ENCODE data around the gene ZFAND6.

Gene ZFAND6

DNA sequence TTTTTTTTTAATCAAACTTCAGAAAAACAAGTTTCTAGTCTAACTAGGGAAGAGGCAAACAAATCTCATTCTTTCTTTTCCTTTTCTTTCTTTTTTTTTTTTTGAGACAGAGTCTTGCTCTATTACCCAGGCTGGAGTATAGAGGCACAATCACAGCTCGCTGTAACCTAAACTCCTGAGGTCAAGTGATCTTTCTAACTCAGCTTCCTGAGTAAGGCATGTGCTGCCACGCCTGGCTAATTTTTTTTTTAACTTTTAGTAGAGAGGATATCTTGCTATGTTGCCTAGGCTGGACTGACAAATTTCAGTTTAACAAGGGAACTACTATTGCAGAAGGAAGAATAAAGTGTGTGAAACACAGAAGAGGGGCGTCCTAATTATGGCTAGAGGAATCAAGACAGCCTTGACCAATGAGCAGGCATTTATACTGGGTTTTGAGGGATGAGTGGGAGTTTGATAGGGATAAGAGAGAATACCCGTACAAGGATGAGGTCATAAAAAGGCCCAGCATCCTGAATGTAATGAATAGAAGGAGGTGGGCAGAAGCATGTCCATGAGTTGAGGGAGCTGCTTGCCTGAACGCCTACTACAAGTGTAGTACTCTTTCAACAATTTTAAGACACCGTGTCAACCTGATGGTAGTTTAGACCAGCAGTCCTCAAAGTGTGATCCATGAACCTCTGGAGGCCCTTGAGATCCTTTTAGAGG is 6.7 kb upstream of the ZFAND6 start:
- DNase-seq, result no peak

DNA sequence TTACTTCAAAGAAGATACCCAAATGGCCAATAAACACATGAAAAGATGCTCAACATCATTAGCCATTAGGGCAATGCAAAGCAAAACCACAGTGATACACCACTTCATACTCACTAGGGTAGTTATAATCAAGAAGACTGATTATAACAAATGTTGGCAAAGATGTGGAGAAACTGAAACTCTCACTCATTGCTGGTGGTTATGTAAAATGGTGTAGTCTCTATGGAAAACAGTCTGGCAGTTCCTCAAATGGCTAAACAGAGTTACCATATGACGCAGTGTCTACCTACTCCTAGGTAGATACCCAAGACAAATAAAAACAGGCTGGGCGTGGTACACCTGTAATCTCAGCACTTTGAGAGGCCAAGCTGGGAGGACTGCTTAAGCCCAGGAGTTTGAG is 3.5 kb upstream of the ZFAND6 start:
- DNase-seq, result no peak

DNA sequence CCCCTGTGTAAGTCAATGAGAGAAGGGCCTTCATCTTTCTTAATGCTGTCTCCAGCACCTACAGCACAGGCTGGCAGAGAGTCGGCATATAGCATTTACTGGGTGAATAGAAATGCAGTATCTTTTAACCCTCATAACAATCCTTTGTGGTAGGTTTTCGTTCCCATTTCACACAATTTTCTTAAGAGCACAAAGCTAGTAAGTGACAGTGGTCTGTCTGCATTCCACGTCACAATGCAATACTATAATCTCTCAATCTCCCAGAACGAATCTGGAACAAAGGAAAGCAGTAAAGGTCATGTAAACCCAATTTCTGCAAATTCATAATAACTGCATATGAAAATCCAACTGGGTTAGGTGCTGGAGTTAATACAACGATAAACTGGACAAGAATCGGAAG is 1.4 kb upstream of the ZFAND6 start:
- DNase-seq, result no peak

- DNase-seq, result peak; percentile 39 to 71
These were observed 395 bp downstream of the ZFAND6 start for GRCh38 chr15:80059786-80060355.

DNA sequence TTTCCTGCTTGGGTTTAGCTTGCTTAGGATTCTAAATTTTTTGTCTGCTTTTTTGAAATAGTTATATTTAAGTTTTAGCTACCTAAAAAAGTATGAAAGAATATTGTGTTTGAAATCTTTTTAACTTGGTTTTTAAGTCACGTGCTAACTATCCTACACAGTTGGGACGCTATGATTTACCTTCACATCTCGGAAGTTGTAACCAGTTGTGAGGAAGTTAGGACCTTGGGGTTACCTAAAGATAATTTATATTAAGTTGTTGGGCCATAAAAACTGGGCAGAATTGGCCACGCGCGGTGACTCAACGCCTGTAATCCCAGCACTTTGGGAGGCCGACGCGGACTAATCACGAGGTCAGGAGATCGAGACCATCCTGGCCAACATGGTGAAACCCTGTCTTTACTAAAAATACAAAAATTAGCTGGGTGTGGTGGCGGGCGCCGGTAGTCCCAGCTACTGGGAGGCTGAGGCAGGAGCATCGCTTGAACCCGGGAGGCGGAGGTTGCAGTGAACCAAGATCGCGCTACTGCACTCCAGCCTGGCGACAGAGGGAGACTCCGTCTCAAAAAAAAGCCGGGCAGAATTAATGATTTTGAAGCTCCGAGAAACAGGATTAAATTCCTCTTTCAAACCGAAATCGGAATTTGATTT is 1.0 kb downstream of the ZFAND6 start:
- peak; percentile 7 to 24 for DNase-seq

- no peak for DNase-seq
These were observed 2.1 kb downstream of the ZFAND6 start for GRCh38 chr15:80061582-80061981.

DNA sequence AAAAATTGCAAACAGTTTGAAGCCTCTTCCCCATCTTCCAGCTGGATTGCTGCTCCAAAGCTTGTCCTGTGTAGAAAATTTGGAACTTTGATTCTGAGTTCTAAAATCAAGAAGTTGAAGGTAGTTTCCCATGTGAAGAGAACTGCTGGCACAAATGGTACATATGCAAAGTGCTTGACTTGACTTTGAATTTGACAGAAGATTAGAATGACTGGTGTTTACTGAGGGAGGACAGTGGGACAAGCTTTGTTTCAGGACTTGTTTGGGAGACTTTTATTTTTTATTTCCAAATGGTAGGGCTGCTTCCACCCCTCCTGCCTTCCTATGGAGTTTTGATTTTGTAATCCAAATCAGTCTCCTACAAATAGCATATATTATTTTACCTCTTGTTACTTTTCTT is 7.4 kb downstream of the ZFAND6 start:
- DNase-seq, result no peak

DNA sequence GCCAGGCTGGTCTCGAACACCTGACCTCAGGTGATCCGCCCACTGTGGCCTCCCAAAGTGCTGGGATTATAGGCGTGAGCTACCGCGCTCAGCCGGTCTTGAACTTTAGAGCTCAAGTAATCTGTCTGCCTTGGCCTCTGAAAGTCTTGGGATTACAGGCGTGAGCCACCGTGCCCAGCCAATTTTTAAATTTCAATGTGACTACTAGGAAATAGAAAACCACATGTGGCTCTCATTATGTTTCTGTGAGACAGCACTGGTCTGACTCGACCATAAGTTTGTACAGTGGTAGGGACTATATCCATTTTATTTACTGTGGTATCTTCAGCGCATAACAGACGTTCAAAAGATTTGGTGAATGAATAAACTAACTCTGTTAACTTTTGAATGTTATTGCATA is 9.1 kb downstream of the ZFAND6 start:
- no peak for DNase-seq

DNA sequence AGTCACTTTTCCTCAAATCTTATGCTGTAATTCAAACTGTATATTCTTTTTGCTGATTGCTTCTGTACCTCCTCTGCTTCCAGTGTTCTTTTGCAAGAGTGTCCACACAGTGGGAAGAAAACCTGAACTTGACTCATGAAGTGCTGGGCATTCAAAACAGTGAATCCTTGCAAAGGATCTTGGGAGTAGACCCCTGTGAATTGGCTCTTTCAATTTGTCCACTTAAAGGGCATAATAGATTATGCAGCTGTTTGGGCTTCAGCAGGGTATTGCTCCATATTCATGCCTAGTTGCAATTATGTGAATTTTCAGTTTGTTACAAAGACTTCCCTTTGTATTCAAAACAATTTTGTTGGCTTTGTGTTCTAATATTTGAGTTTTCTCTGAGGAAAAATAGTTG is 11.4 kb downstream of the ZFAND6 start:
- no peak for DNase-seq

DNA sequence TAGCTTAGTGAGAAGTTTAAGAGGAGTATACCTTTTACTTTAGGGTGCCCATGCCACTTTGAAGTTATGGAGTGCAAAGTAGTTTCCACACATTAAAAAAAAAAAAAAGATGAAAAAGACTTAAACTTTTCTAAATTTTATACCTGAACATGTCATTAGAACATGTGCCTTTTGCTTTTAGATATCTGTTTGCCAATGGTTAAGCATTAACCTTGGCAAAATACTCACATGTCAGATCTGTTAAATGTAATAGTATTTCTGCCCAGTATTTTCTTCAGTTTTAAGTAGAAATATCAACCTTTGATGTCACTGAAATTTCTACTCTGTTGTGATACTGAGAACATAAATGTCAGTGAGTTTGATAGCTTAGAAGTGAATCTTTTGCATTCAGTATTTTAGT is 12.2 kb downstream of the ZFAND6 start:
- DNase-seq, result no peak

DNA sequence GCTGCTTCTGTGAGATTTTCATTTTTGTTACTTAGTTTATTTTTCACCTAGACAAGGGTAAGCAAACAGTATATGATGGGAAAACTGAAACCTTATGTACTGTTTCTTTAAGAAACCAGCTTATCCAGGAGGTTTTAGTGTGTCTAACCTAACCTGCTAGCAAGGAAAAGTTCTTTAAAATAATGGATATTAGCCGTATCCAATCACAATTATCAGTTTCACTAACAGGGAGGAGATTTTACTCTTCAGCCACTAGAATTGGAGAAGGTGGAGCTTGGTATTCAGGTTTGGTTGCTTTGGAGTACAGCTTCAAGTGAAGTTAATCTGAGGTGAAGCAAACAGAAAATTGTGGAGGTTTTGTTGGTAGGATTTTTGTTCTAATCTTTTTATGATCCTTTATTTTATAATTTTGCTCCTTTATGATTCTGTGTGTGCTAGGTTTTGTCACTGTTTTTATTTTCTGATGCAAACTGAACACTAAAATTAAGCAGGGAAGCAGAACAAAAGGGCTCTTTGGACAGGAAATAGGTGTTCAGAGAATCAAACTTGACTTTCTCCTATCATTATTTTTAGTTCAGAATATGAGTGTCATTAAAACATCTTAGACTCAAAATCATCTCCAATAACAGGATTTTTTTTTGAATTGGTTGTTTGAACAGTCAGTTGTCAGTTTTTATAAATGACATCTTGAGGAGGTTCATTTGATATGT is 13.0 kb downstream of the ZFAND6 start:
- no peak for DNase-seq

DNA sequence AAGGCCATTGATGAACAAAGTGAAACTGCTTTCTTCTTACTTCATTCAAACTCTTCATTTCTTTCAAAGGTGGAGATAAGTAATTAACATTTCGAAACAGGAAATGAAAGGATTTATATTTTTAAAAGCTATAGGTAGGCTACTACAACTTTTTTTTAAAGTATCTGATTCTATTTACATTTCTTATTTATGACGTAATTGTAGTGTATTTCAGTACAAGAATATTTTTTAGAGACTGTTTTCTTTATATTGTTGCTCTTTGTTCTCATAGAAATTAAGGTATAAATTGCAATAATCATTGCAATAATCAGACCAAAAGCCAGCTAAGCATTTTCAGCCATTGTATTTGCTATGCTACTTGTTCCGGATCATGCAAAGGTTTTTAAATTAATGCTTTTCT is 13.7 kb downstream of the ZFAND6 start:
- no peak for DNase-seq

DNA sequence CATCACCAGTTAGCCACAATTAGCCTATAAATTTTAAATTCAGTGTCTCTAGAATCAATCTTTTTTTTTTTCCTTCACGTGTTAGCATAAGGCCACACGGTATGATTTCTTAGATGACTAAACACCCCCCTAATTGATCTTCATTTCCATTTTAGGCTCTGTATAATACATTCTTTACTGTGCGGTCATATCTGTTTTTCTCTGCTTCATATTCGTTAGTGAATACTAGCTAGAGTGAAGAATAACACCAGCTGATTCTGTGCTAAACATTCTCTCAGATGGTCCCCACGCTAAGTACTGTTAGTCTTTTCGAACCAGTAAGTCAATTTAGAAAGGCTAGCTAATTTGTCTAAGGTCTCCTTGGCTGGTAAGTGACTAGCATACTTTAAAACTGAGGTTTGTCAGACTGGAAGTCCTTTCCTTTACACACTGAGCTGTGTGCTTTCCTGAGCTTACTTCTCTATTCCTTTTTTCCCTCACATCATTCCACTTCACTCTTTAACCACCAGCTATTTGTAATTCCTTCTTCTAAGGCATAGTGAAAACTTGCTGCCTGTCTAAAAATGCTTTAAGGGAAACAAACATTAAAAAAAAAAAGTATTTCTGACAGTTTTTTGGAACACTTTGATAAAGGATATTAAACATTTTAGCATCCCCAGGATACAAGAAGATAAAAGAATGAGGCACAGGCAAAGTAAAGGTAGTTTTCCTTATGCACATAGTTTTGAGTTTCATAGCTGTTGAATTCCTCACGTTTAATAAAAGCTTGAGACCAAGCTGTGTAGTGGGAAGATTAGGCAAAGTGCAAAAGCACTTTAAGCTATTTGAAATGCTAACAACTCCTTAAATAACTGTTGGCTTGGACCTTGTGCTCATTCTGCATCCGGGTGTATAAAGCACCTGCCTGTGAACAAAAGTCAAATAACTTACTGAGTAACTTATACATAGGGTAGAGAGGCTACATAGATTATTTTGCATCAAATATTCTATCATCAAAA is 17.1 kb downstream of the ZFAND6 start:
- no peak for DNase-seq

DNA sequence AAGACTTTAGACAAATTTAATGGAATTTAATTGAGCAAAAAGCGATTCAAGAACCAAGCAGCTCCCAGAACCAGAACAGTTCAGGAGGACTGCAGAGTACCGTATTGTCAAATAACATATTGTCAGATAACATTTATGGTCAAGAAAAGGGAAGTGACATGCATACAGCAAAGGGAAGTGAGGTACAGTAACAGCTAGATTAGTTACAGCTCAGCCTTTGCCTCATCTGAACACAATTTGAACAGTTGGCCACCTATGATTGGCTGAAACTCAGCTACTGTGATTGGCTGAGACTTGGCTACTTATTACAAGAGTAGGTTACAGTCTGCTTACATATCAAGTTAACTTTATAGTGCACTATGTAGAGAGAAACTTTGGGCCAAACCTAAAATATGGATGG is 21.9 kb downstream of the ZFAND6 start:
- no peak for DNase-seq

DNA sequence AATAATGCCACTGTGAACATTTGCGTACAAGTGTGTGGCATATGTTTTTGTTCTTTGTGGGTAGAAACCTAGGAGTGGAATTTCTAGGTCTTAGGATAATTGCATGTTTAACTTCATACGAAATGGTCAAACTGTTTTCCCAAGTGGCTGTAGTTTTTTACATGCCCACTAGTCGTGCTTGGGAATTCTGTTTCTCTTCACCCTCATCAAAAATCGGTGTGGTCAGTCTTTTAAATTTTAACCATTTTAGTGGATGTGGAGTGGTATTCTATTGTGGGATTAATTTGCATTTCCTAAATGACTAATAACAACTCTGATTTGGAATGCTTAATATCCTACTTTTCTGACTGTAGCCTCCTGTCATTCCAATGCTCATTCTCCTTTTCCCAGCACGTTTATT is 27.6 kb downstream of the ZFAND6 start:
- DNase-seq, result no peak

DNA sequence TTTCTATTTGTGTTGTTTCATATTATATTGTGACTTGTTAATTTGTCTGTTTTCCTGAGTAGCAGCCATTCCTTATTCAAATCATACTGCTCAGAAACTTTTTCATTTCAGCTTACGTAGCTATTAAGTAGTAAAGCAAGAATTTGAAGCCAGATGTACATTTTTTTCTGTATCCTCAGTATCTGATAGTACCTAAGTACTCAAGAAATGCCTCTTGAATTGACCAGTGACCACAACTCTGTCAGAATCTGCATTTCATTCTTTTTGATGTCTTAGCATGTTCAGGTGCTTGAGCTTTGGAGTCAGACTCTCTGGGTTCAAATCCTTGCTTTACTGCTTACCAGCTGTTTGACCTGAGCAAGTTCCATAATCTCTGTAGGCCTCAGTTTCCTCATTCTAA is 30.6 kb downstream of the ZFAND6 start:
- no peak for DNase-seq

- no peak for DNase-seq
These were observed 31.5 kb downstream of the ZFAND6 start for GRCh38 chr15:80090879-80091503.

GRCh38 chr15:80093854-80094418 is 34.5 kb downstream of the ZFAND6 start:
- DNase-seq, result peak in 1 of 2 donors; percentile 7

- DNase-seq, result no peak
These were observed 36.0 kb downstream of the ZFAND6 start for GRCh38 chr15:80095511-80095910.

GRCh38 chr15:80095969-80096368 is 36.5 kb downstream of the ZFAND6 start:
- no peak for DNase-seq

DNA sequence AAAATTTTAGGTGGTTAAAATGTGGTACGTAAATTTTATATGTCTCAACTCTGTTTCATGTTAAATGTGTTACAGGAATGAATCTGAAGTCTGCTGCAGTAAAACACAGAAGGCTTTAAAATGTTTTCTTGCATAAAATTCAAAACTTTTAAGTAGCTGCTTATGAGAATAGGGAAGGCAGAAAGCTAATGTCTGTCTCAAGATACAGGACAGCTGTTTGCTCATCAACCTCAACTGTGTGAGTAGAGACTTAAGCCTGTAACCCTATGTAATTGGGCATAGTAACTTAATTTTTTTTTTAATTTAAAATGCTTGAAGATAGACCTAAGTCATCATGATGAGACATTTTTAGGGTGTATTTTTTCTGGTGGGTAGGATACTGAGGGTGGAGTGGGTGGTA is 38.9 kb downstream of the ZFAND6 start:
- DNase-seq, result no peak

GRCh38 chr15:80099241-80099640 is 39.8 kb downstream of the ZFAND6 start:
- DNase-seq, result no peak
